ENCODE data around the gene USP7.

USP7 gene

DNA sequence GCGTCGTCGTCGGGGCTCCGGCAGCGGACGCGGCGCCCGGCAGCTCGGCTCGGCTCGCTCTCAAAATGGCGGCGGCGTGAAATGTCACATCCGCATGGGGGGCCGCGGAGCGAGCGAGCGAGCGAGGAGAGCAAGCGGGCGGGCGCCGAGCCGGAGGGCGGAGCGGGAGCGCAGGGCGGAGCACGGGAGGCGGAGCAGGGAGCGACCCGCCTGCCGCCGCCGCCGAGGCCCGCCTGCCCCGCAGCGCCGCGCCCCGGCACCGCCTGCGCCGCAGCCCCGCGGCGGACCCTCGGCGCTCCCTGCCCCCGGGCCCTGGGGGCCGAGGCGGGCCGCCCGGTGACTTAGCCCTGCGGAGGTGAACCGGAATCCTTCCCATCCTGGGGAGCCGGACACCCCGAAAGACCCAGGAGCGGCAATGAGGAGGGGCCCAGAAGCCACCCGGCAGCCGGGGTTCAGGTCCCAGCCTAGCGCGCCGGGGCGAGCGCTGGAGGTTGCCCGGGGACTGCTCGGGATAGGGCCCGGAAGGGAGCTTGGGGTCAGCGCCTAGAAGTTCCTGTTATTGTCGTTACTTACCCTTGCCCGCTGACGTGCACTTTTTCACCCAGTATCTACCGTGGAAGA, at the start of gene USP7:
USP7 (minus strand) TSS at position 86 of the 621 bp plus-strand sequence. CDS start 621 bp downstream, outside the sequence.
- TF ChIP-seq, protein P1, sequence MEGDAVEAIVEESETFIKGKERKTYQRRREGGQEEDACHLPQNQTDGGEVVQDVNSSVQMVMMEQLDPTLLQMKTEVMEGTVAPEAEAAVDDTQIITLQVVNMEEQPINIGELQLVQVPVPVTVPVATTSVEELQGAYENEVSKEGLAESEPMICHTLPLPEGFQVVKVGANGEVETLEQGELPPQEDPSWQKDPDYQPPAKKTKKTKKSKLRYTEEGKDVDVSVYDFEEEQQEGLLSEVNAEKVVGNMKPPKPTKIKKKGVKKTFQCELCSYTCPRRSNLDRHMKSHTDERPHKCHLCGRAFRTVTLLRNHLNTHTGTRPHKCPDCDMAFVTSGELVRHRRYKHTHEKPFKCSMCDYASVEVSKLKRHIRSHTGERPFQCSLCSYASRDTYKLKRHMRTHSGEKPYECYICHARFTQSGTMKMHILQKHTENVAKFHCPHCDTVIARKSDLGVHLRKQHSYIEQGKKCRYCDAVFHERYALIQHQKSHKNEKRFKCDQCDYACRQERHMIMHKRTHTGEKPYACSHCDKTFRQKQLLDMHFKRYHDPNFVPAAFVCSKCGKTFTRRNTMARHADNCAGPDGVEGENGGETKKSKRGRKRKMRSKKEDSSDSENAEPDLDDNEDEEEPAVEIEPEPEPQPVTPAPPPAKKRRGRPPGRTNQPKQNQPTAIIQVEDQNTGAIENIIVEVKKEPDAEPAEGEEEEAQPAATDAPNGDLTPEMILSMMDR (IDR thresholded peaks at IDR 0.05; ENCODE audit: low read depth, low read length): no peak
- H3K4me3 ChIP-seq (ENCODE audit: low read depth, low read length): peak within 1 kb of the TSS; percentile 82

DNA sequence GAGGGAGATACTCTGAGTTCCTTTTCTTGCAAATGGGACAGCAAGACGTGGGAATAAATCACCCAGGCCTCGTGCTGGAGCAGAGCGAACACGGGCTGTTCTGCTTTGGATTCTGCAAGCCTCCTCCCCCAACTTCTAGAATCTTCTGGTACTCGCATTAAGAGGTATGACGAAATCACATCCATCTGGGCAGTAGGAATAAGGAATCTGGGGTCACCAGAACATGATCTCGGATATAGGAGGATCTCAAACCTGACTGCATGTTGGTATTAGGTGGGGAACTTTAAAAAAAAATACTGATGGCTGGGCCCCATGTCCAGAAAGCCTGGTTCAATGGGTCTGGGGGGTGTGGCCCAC, 49.8 kb upstream of the USP7 start:
- H3K4me3 ChIP-seq (ENCODE audit: low read depth, low read length): no peak overlapping the region
- TF ChIP-seq, protein P1 (IDR thresholded peaks at IDR 0.05; ENCODE audit: low read depth, low read length): no peak

DNA sequence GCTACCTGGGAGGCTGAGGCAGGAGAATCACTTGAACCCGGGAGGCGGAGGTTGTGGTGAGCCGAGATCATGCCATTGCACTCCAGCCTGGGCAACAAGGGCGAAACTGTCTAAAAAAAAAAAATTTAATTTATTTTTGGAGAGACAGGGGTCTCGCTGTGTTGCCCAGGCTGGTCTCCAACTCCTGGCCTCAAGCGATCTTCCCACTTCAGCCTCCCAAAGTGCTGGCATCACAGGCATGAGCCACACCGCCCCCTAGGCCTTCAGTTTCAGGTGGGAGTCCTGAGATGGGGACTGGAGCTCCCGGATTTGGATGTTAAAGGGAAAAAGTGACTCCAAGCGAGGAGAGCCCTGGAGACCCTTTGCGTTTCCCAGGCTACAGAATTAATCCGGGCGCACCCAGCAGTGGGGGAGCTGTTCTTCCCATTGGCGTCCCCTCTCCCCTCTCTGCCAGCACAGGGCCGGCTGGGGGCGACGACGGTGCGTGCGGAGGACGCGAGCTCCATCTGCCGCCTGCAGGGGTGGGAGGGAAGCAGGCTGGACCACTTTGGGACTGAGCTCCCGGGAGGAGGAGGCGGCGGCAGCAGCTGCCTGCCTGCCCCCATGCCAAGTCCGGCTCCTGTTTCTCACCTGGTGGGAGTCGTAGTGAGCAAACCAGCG, 49.3 kb upstream of the USP7 start:
- H3K4me3 ChIP-seq (ENCODE audit: low read depth, low read length): no peak overlapping the region
- TF ChIP-seq, protein P1 (IDR thresholded peaks at IDR 0.05; ENCODE audit: low read depth, low read length): no peak

DNA sequence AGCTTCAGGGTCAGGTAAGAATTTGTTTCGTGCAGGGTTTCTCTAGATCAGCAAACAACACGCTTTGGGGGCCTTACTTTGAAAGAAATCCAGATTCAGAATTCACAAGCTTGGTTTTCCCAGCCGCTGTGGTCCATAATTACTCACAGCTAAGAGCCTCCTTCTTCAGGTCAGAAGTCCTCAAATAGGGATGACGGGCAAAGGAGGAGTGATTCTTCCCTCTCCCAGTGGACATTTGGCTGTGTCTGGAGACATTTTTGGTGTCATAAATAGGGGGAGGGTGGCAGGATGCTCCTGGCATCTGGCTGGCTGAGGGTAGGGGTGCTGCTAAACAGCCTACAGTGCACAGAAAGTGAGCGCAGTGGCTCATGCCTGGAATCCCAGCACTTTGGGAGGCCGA, 48.6 kb upstream of the USP7 start:
- no peak overlapping the region for H3K4me3 ChIP-seq (ENCODE audit: low read depth, low read length)
- TF ChIP-seq, protein P1 (IDR thresholded peaks at IDR 0.05; ENCODE audit: low read depth, low read length): no peak

DNA sequence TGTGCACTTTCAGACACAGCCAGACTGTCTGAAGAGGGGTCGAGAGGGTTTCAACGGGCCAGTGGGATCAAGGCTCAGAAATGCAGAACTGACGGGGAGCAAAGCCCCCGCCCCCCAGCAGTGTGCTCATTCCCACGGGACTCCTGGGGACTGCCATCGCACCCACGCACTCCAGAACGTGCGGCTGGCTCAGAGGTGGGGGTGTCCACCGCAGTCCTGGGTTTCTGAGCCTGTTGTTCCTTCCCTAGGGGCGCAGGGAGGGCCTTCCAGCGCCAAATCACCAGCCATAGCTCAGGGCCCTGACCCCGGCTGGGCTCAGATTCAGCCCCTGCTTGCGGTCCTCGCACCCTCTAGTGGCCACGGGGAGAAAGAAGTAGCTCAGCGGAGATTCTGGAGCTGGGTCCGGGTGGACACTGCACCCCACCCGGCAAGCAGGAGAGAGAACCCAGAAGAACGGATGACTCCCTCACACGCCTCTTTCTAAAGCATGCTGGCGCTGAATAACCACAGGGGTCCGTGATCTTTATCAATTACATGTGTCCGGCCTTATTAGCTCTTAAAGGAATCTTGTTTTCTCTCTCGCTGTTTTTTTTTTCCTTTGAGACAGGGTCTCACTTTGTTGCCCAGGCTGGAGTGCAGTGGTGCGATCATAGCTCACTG, 45.0 kb upstream of the USP7 start:
- TF ChIP-seq, protein P1 (IDR thresholded peaks at IDR 0.05; ENCODE audit: low read depth, low read length): peak; percentile 78
- H3K4me3 ChIP-seq (ENCODE audit: low read depth, low read length): no peak overlapping the region

DNA sequence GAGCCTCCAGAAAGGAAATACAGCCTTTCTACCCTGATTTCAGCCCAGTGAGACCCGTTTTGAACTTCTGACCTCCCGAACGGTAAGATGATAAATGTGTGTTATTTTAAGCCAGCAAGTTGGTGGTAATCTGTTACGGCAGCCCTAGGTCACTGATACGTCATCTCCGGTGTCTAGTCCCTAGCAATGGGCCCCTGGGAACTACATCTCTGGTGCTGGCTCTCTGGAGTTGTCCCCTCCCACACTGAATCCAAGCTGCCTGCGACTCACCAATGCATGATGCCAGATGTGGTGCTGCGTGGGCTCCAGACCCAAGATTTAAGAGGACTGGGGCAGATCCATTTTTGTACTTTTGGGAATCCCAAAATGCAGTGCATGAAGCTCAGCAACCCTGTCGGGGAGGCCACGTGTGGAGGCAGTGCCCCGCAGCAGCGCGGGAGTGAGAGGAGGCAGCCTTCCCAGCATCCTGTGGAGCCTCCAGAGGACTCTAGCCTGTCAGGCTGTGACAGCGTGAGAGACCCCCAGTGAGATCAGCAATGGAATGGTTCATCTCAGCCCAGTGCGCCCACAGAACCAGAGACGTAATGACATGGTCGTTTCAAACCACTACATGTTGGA, 43.6 kb upstream of the USP7 start:
- H3K4me3 ChIP-seq (ENCODE audit: low read depth, low read length): no peak overlapping the region
- TF ChIP-seq, protein P1 (IDR thresholded peaks at IDR 0.05; ENCODE audit: low read depth, low read length): no peak

DNA sequence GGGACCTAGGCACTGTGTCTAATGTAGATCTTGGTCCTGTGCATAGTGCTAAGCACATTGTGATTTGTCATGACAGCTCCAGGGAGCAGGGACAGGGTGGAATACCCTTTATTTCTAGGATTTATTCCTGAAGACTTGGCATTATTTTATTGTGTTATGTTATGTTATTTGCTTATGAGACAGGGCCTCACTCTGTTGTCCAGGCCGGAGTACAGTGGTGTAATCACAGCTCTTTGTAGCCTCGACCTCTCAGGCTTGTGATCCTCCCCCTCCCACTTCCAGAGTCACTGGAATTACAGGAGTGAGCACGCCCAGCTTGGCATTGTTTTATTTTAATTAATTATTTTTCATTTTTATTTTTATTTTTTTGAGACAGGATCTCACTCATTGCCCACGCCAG, 40.5 kb upstream of the USP7 start:
- H3K4me3 ChIP-seq (ENCODE audit: low read depth, low read length): no peak overlapping the region
- TF ChIP-seq, protein P1 (IDR thresholded peaks at IDR 0.05; ENCODE audit: low read depth, low read length): no peak
